ENCODE data around the gene SYNGR4.
"Not testable (repeated sequence)": the region's sequence is repeated elsewhere in the genome, so short reads cannot be mapped to it uniquely, and the experiment has no call there.

Gene SYNGR4, protein sequence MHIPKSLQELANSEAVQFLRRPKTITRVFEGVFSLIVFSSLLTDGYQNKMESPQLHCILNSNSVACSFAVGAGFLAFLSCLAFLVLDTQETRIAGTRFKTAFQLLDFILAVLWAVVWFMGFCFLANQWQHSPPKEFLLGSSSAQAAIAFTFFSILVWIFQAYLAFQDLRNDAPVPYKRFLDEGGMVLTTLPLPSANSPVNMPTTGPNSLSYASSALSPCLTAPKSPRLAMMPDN

DNA sequence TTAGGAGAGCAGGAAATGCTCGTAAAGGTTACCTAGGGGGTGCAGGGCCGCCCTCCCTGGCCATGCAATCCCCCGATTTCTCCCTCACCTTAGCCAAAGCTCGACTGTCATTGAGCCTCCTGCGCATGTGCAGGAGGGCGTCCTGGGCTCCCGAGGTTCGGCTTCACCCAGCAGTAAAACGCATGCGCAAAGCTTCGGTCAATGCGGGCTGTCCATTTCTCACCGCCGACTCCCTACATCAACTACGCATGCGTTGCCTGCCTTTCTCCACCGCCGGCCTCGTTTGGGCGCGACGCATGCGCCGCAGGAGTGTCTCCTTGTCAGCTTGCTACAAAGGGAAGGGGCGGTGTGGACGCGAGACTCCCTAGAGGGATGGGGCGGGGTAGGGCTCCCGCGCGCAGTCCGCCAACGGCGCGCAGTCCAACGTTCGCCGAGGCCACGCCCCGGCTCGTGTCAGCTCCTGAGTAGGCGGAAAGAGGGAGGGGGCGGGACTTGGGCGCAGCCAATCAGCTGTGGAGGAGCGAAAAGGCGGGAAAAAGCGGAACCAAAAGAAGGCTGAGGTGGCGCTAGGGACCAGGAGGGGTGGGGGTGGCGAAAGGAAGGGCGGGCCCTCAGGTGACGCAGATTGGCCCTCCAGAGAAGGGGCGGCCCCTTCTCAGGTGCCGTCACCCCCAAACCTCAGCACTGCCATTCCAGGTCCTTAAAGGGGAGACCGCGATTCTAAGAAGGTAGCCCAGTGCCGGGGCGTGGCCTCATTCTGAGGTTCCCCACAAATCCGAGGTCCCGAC, at the start of gene SYNGR4, which contains the start of gene TMEM143:
TSS of gene SYNGR4 (plus strand) at position 558 of the 788 bp plus-strand sequence. CDS start 1,476 bp downstream, outside the sequence.
TSS of gene TMEM143 (minus strand) at position 131 of the 788 bp plus-strand sequence. CDS start at position 111, 20 bp downstream.
- DNase-seq (ENCODE audit: low spot score), result peak; percentile 99
- H3K27ac ChIP-seq, result peak within 1 kb of the TSS; percentile 96
- POLR2A ChIA-PET (ENCODE audit: low non-redundant PET), result interaction anchor here (0.5 to 0.8 kb wide), 6 partner anchors 23 to 40 kb away, joined by 3 to 8 read pairs (median 4); partner anchors contain the start of gene KDELR1
- TF ChIP-seq, protein P1, sequence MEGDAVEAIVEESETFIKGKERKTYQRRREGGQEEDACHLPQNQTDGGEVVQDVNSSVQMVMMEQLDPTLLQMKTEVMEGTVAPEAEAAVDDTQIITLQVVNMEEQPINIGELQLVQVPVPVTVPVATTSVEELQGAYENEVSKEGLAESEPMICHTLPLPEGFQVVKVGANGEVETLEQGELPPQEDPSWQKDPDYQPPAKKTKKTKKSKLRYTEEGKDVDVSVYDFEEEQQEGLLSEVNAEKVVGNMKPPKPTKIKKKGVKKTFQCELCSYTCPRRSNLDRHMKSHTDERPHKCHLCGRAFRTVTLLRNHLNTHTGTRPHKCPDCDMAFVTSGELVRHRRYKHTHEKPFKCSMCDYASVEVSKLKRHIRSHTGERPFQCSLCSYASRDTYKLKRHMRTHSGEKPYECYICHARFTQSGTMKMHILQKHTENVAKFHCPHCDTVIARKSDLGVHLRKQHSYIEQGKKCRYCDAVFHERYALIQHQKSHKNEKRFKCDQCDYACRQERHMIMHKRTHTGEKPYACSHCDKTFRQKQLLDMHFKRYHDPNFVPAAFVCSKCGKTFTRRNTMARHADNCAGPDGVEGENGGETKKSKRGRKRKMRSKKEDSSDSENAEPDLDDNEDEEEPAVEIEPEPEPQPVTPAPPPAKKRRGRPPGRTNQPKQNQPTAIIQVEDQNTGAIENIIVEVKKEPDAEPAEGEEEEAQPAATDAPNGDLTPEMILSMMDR (conservative IDR thresholded peaks at IDR 0.05; ENCODE audit: low read depth), result no peak
- CTCF ChIA-PET, result interaction anchor here (0.5 to 2.7 kb wide), 3 partner anchors 27 to 107 kb away, joined by 3 to 13 read pairs (median 3); partner anchors contain the start of gene KDELR1

DNA sequence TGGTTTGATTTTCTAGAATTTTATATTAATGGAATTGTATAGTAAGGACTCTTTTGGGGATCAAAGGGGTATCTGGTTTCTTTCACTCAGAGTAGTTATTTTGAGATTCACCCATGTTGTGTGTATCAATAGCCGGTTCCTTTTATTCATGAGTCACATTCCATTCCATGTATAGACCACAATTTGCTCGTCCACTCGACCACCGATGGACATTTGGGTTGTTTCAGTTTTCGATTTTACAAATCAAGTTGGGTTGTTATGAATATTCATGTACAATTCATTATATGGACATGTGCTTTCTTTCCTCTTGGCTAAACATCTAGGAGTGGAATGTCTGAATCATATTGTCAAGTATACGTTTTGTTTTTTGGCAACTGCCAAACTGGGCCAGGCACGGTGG, 48.5 kb upstream of the SYNGR4 start:
- H3K27ac ChIP-seq, result no peak overlapping the region
- ChIA-PET CTCF (no interaction called here), POLR2A (ENCODE audit: low non-redundant PET) (no interaction called here)
- no peak for DNase-seq (ENCODE audit: low spot score)
- TF ChIP-seq, protein P1 (conservative IDR thresholded peaks at IDR 0.05; ENCODE audit: low read depth), result no peak

DNA sequence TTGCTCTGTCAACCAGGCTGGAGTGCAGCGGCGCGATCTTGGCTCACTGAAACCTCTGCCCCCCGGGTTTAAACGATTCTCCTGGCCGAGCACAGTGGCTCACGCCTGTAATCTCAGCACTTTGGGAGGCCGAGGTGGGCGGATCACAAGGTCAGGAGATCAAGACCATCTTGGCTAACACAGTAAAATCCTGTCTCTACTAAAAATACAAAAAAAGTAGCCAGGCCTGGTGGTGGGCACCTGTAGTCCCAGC, 46.5 kb upstream of the SYNGR4 start:
- peak overlapping the region; percentile 59 for H3K27ac ChIP-seq
- not testable (repeated sequence) for DNase-seq (ENCODE audit: low spot score)
- ChIA-PET CTCF (interaction anchor here (1.2 to 1.9 kb wide), 2 partner anchors 17 to 73 kb away, joined by 3 to 6 read pairs; partner anchors contain the start of gene KDELR1), POLR2A (ENCODE audit: low non-redundant PET) (interaction anchor here (1.0 kb wide), 1 partner anchor 15 kb away, joined by 3 read pairs; no protein-coding TSS in a partner anchor)

DNA sequence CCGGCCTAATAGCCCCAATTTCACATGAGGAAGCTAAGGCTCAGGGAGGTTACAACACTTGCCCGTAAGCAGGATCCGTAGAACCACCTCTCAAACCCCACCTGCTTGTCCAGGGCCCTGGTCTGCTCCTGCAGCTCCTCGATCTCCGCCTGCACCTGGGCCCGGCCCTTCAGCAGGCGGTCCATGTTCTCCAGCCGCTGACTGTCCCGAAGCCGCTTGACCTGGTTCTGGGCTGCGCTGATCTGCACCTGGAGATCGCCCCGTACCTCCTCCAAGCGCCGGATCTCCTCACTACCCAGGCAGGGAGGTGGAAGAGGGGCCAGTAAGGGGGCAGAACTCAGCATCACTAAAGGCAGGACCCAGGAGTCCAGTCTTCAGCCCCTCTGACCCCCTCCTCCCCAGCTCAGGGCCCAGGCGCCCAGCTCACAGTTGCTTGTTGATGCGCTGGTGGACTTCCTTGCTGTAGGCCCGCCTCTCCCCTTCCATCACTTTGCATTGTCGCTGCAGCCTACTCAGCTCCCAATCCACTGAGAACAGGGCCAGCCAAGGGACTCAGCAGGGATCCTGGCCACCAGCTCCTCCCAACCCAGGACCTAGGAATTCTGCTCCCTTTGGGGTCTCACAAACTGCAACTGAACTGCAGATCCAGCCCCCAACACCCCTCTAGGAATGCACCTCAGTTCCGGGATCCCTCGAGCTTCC, 45.7 kb upstream of the SYNGR4 start:
- DNase-seq (ENCODE audit: low spot score), result no peak
- TF ChIP-seq, protein P1 (conservative IDR thresholded peaks at IDR 0.05; ENCODE audit: low read depth), result no peak
- POLR2A ChIA-PET (ENCODE audit: low non-redundant PET), result interaction anchor here (1.0 kb wide), 1 partner anchor 14 kb away, joined by 3 read pairs; no protein-coding TSS in a partner anchor
- CTCF ChIA-PET, result interaction anchor here (0.5 to 1.9 kb wide), 4 partner anchors 16 to 235 kb away, joined by 3 to 6 read pairs (median 4); partner anchors contain the start of gene KDELR1
- peak overlapping the region; percentile 59; the same call in 1 of the 2 replicates for H3K27ac ChIP-seq

DNA sequence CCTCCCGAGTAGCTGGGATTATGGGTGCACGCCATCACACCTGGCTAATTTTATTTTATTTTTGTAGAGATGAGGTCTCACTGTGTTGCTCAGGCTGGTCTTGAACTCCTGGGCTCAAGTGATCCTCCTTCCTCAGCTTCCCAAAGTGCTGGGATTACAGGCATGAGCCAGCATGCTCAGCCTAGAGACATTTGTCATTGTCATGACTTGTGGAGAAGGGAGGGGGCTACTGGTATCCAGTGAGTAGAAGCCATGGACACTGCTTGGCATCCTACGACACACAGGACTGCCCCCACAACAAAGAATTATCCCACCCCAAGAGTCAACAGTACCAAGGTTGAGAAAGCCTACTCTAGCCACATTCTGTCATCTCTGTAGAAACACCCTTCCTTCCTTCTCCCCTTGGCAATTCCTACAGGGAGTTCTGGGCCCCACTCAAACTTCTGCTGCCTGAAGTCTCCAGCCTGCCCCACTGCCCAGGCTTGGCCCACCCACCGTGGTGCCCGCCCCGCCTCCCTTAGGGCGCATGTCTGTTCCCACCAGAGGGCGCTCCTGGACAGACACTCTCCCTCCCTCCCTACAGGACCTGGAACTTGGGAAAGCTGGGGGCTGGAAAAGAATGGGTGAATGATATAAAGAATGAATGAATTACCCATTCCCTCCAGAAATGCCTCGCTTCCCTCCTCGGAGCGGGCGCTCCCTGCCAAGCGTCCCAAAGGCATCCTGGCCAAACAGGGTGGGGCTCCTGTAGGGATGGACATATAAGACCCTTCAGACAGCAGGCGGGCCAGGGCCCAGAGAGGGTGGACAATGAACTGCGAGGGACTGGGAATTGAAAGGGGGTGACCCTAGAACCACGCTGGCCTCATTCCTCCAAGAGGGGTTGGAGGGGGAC, 44.3 kb upstream of the SYNGR4 start:
- H3K27ac ChIP-seq, result peak overlapping the region; percentile 99
- POLR2A ChIA-PET (ENCODE audit: low non-redundant PET), result no interaction called here
- peak; percentile 76 for DNase-seq (ENCODE audit: low spot score)
- TF ChIP-seq, protein P1 (conservative IDR thresholded peaks at IDR 0.05; ENCODE audit: low read depth), result peak; percentile 85
- CTCF ChIA-PET, result interaction anchor here (0.5 to 1.5 kb wide), 13 partner anchors 11 to 749 kb away, joined by 3 to 17 read pairs (median 3); no protein-coding TSS in a partner anchor

DNA sequence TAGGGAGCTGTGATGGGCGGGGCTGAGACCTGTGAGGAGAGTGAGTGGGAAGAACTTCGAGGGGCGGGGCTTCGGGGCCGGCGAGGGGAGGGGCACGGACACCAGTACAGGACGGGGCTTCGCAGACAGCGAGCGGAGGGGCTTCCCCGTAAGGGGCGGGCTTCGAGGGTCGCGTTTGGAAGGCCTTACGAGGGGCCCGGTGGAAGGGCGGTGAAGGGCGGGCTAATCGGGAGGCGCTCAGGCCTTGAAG, 42.9 kb upstream of the SYNGR4 start:
- DNase-seq (ENCODE audit: low spot score), result peak; percentile 96
- peak overlapping the region; percentile 99 for H3K27ac ChIP-seq
- ChIA-PET CTCF (no interaction called here), POLR2A (ENCODE audit: low non-redundant PET) (interaction anchor here (0.5 to 1.4 kb wide), 5 partner anchors 11 to 291 kb away, joined by 3 to 13 read pairs (median 3); no protein-coding TSS in a partner anchor)
- TF ChIP-seq, protein P1 (conservative IDR thresholded peaks at IDR 0.05; ENCODE audit: low read depth), result no peak
